AG09319 (cell line): Measurements from ENCODE around the gene DCLK3.
A peak's percentile ranks its signal among the peaks of the same experiment; 100 is the strongest.

Source experiments
- DNase-seq: peaks from one replicate; pipeline ENCODE4 v3.0.0-alpha.2; 2010; ENCODE audit warnings: low read depth; ENCODE audit errors: extremely low read depth
- CTCF ChIP-seq: IDR thresholded peaks from 2 replicates; pipeline ENCODE4 v1.5.1; 2011; ENCODE audit warnings: low read depth, mild to moderate bottlenecking, inconsistent platforms, low read length, moderate library complexity

Gene DCLK3

GRCh38 chr3:36709826-36710365 lies 54.5 kb downstream of the DCLK3 start:
- no peak for TF ChIP-seq CTCF
- no peak for DNase-seq

DNA sequence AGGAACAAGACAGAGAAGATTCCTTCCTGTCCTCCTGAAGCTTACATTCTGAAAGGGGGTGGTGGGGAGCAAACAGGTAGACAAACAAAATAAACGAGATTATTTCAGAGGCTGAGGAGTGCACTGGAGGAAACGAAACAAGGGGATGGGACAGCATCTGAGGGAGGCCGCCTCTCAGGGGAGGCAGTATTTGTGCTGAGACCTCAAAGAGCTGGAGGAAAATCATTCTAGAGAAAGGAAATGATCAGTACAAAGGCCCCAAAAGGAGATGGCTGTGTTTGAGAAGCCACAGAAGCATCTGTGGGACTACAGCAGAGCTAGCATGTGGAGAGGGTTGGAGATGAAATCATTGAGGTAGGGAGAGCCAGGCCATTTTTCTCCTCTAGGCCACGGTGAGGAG lies 55.1 kb downstream of the DCLK3 start:
- TF ChIP-seq CTCF = no peak
- DNase-seq = no peak

DNA sequence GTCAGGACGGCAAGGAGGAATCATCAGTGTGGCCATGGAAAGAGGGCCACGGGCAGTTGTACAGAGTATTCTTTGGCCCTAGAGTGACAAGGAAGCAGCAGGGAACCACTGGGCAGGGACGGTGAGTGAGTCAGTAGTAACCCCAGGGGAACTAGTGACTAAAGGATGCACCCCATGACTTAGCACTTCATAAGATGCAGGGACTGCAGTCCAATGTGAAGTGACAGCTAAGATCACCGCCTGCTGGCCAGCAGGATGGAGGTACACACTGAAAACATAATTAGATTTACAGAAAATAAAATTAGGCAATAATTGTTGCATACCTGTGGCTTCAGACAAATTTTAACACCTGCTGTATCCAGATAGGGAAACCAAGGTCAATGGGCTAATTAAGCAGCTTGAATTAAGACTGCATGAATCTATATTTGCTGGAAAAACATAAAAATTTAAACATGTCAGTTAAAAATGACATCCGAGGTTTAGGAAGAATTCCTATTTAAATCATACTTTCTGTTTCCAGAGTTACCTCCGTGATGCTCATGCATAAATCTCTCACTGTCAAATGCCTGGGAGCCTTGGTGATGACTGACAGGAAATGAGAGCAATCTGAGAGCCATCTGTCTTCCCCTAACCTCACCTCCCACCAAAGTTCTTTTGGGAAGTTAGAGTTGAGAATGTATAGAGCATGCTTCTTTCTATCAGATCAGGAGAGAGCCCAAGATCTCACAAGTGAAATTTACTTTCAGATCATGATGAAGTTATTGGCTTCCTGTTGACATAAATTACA lies 56.5 kb downstream of the DCLK3 start:
- no peak for DNase-seq
- peak; percentile 16 for TF ChIP-seq CTCF

DNA sequence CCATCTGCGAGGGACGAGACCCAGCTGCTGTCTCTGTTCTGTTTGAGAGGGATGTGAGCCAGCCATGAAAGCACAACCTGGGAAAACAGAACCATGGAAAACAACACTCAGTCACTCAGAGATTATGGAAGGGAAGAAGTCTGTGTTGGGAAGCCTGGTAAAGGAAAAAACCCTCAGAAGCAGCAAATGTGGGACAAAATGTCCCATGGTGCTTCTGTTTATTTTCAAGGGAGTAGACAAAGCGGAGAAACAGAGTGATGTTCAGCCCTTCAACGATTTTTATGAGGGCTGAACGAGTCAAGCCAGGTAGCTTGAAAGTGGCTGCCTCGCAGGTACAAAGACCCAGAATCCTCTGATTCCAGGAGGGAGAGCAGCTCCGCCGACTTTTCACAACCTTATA lies 59.3 kb downstream of the DCLK3 start:
- DNase-seq = no peak
- TF ChIP-seq CTCF = no peak

GRCh38 chr3:36704280-36704679 lies 60.1 kb downstream of the DCLK3 start:
- TF ChIP-seq CTCF = no peak
- DNase-seq = no peak

GRCh38 chr3:36701249-36701572 lies 63.1 kb downstream of the DCLK3 start:
- DNase-seq = no peak
- TF ChIP-seq CTCF = no peak

DNA sequence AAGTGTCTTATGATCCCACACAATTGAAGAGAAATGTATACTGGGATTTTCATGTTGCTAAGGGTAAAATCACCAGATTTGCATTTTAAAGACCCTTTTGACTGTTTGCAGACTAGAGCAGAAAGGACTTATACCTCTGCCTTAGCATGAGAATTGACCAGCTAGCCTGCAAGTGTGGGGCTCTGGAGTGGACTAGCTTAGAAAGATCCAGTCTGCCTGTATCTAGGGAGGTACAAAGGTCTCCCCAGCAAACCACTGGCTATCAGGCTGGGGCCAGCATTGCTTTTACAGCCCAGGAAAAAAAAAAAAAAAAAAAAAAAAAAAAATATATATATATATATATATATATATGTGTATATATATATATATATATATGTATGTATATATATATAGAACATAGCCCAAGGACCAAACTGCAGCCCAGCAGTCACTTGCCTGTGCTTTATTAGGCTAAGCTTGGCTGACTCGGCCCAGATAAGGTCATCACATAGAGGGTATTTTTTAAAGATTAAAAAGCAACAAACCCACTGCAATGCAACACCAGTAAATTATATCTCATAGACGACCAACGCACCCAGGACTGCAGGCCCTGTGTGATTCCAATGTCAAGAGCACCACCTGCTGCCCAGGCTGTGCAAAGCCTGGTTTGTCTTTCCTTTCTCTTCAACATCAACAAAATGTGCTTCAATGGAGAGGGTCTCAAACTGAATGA lies 63.7 kb downstream of the DCLK3 start:
- peak; percentile 93 for TF ChIP-seq CTCF
- DNase-seq = peak; percentile 50
